ENCODE results near the gene AATK. TPM values are rescaled to one million over a fixed set of nuclear protein-coding genes. Genes with fewer than 3 reads are reported as not detected.

AATK gene, protein sequence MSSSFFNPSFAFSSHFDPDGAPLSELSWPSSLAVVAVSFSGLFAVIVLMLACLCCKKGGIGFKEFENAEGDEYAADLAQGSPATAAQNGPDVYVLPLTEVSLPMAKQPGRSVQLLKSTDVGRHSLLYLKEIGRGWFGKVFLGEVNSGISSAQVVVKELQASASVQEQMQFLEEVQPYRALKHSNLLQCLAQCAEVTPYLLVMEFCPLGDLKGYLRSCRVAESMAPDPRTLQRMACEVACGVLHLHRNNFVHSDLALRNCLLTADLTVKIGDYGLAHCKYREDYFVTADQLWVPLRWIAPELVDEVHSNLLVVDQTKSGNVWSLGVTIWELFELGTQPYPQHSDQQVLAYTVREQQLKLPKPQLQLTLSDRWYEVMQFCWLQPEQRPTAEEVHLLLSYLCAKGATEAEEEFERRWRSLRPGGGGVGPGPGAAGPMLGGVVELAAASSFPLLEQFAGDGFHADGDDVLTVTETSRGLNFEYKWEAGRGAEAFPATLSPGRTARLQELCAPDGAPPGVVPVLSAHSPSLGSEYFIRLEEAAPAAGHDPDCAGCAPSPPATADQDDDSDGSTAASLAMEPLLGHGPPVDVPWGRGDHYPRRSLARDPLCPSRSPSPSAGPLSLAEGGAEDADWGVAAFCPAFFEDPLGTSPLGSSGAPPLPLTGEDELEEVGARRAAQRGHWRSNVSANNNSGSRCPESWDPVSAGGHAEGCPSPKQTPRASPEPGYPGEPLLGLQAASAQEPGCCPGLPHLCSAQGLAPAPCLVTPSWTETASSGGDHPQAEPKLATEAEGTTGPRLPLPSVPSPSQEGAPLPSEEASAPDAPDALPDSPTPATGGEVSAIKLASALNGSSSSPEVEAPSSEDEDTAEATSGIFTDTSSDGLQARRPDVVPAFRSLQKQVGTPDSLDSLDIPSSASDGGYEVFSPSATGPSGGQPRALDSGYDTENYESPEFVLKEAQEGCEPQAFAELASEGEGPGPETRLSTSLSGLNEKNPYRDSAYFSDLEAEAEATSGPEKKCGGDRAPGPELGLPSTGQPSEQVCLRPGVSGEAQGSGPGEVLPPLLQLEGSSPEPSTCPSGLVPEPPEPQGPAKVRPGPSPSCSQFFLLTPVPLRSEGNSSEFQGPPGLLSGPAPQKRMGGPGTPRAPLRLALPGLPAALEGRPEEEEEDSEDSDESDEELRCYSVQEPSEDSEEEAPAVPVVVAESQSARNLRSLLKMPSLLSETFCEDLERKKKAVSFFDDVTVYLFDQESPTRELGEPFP (N-terminal part only)
- 1 to 10 TPM in 2 of 4 donors, under 1 TPM in 2; 0.51 to 5.9 (median 3.0) TPM for total RNA-seq

- no peak for TF ChIP-seq POLR2A (IDR thresholded peaks at IDR 0.05)
- no peaks in the 10 kb centered on the region for H3K27me3 ChIP-seq
- no peak within 1 kb of the TSS for H3K4me3 ChIP-seq
- H3K36me3 ChIP-seq: no peaks in the 10 kb centered on the region
- intact Hi-C loops (cut with DNase I; ENCODE audit: low total_unique reads): no loop called here
- DNase-seq: no peak
- H3K9me3 ChIP-seq: no peaks in the 10 kb centered on the region
- no peak within 1 kb of the TSS for H3K27ac ChIP-seq
- H3K4me1 ChIP-seq: peaks cover 0 to 5% of the 10 kb centered on the region in 2 donors
Measured at GRCh38 chr17:81166033-81166492, at the start of gene AATK. Gene AATK (minus strand): TSS chr17:81166221. CDS start chr17:81165992, 229 bp downstream.

DNA sequence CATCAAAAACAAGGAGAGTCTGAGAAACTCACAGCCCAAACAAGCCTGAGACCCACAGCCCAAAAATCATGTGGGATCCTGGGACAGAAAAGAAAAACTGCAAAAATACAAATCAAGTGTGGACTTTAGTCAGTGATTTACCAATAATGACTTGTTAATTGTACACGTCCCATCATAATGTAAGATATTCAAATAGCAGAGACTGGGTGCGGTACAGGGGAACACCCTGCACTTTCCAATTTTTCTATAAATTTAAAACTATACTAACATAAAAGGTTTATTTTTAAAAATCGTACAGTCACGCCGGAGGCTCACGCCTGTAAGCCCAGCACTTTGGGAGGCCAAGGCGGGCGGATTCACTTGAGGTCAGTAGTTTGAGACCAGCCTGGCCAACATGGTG lies 48.0 kb upstream of the AATK start:
- no peak for TF ChIP-seq POLR2A (IDR thresholded peaks at IDR 0.05)
- TF ChIP-seq, protein P1, sequence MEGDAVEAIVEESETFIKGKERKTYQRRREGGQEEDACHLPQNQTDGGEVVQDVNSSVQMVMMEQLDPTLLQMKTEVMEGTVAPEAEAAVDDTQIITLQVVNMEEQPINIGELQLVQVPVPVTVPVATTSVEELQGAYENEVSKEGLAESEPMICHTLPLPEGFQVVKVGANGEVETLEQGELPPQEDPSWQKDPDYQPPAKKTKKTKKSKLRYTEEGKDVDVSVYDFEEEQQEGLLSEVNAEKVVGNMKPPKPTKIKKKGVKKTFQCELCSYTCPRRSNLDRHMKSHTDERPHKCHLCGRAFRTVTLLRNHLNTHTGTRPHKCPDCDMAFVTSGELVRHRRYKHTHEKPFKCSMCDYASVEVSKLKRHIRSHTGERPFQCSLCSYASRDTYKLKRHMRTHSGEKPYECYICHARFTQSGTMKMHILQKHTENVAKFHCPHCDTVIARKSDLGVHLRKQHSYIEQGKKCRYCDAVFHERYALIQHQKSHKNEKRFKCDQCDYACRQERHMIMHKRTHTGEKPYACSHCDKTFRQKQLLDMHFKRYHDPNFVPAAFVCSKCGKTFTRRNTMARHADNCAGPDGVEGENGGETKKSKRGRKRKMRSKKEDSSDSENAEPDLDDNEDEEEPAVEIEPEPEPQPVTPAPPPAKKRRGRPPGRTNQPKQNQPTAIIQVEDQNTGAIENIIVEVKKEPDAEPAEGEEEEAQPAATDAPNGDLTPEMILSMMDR (IDR thresholded peaks at IDR 0.05): no peak
- Histone ChIP-seq H3K4me3 (no peak overlapping the region), H3K9me3 (no peaks in the 10 kb centered on the region), H3K27ac (no peak overlapping the region), H3K36me3 (no peaks in the 10 kb centered on the region), H3K4me1 (no peaks in the 10 kb centered on the region), H3K27me3 (no peaks in the 10 kb centered on the region)
- intact Hi-C loops (cut with DNase I; ENCODE audit: low total_unique reads): no loop called here
- no peak for DNase-seq

DNA sequence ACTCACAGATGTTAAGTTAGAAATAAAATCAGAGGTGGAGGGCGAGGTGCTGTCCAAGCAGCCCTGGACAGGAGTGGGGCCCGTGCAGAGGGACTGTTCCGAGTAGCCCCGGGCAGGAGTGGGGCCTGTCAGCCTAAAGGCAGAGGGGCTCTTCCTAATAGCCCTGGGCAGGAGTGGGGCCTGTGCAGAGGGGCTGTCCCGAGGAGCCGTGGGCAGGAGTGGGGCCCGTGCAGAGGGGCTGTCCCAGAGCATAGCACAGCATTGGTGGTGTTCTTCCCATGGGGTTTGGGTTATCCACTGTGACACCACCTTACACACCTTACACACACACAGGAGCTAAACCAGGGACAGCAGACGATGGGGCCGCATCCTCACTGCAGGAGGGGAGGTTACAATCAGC lies 46.3 kb upstream of the AATK start:
- H3K27me3 ChIP-seq: no peaks in the 10 kb centered on the region
- no peaks in the 10 kb centered on the region for H3K36me3 ChIP-seq
- DNase-seq: no peak
- no peak for TF ChIP-seq POLR2A (IDR thresholded peaks at IDR 0.05)
- TF ChIP-seq, protein P1 (IDR thresholded peaks at IDR 0.05): no peak
- H3K4me3 ChIP-seq: no peak overlapping the region
- intact Hi-C loops (cut with DNase I; ENCODE audit: low total_unique reads): no loop called here
- no peaks in the 10 kb centered on the region for H3K4me1 ChIP-seq
- H3K27ac ChIP-seq: no peak overlapping the region
- no peaks in the 10 kb centered on the region for H3K9me3 ChIP-seq

DNA sequence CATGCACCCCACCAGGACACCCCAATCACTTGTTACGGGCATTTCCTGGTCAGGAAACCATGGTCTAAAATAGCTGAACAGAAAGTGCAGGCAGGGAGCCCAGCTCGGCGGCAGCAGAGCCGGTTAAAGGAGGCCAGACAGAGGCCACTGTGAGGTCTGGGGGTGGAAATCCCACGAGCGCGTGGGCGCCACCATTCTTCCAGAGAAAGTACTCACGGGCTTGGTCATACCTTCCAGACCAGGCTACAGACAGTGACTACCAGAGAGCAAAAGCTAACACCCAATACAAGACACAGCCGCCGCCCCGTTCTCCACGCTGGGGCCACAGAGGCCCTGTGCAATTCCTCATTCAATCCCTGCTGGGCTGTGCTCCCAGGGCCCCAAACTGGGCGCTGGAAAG lies 44.8 kb upstream of the AATK start:
- no peak for TF ChIP-seq POLR2A (IDR thresholded peaks at IDR 0.05)
- TF ChIP-seq, protein P1 (IDR thresholded peaks at IDR 0.05): no peak
- DNase-seq: no peak
- no peaks in the 10 kb centered on the region for H3K36me3 ChIP-seq
- no peaks in the 10 kb centered on the region for H3K9me3 ChIP-seq
- intact Hi-C loops (cut with DNase I; ENCODE audit: low total_unique reads): no loop called here
- H3K27ac ChIP-seq: no peak overlapping the region
- no peak overlapping the region for H3K4me3 ChIP-seq
- H3K27me3 ChIP-seq: no peaks in the 10 kb centered on the region
- no peaks in the 10 kb centered on the region for H3K4me1 ChIP-seq

- no peaks in the 10 kb centered on the region for H3K36me3 ChIP-seq
- no peak overlapping the region for H3K4me3 ChIP-seq
- no peaks in the 10 kb centered on the region for H3K9me3 ChIP-seq
- DNase-seq: no peak
- no peaks in the 10 kb centered on the region for H3K27me3 ChIP-seq
- intact Hi-C loops (cut with DNase I; ENCODE audit: low total_unique reads): no loop called here
- H3K4me1 ChIP-seq: no peaks in the 10 kb centered on the region
- H3K27ac ChIP-seq: no peak overlapping the region
- TF ChIP-seq, protein P1 (IDR thresholded peaks at IDR 0.05): no peak
- no peak for TF ChIP-seq POLR2A (IDR thresholded peaks at IDR 0.05)
Measured at GRCh38 chr17:81210466-81210865, 44.4 kb upstream of the AATK start.
